Neural cell (in vitro differentiated cells): ENCODE measurements around the gene ISG15. TPM values are rescaled to one million over a fixed set of nuclear protein-coding genes. Genes with fewer than 3 reads are reported as not detected.
A peak's percentile ranks its signal among the peaks of the same experiment; 100 is the strongest.

Source experiments
- H2AFZ ChIP-seq: fragments of 200-600, 300-800 bp; sonication (generic), shearing (Covaris generic); 2 replicates; pipeline ENCODE4 v1.6.0; 2014; ENCODE audit warnings: low read depth, mild to moderate bottlenecking, antibody characterized with exemption, low read length, moderate library complexity
- H3F3A ChIP-seq: fragments of 200-600 bp; shearing (Covaris generic); 2 replicates; pipeline ENCODE4 v1.6.1; 2016; ENCODE audit warnings: mild to moderate bottlenecking, moderate library complexity, mixed read lengths, antibody characterized with exemption, low read length; ENCODE audit not compliant: insufficient read depth, poor library complexity, severe bottlenecking
- H3K27ac ChIP-seq: fragments of 200-600, 300-800 bp; sonication (generic), shearing (Covaris generic); 2 replicates; pipeline ENCODE4 v1.5.1; 2014; ENCODE audit warnings: mild to moderate bottlenecking, low read length, moderate library complexity
- H3K27me3 ChIP-seq: fragments of 300-800, 200-600 bp; sonication (generic), shearing (Covaris generic); 2 replicates; pipeline ENCODE4 v1.6.0; 2014; ENCODE audit warnings: mild to moderate bottlenecking, low read depth, low read length, moderate library complexity; ENCODE audit not compliant: insufficient read depth
- H3K36me3 ChIP-seq: fragments of 300-800, 200-600 bp; sonication (generic), shearing (Covaris generic); 2 replicates; pipeline ENCODE4 v1.5.1; 2014; ENCODE audit warnings: mild to moderate bottlenecking, antibody characterized with exemption, low read length, moderate library complexity; ENCODE audit not compliant: insufficient read depth
- H3K4me2 ChIP-seq: fragments of 300-800, 200-600 bp; sonication (generic), shearing (Covaris generic); 2 replicates; pipeline ENCODE4 v1.6.0; 2014; ENCODE audit warnings: mild to moderate bottlenecking, low read length
- H3K4me3 ChIP-seq: fragments of 300-800, 200-600 bp; sonication (generic), shearing (Covaris generic); 2 replicates; pipeline ENCODE4 v1.5.1; 2014; ENCODE audit warnings: mild to moderate bottlenecking, low read length, moderate library complexity
- H3K79me2 ChIP-seq: fragments of 200-600 bp; shearing (Covaris generic); replicated peaks from 2 replicates; pipeline ENCODE4 v1.6.0; 2014; ENCODE audit warnings: mild to moderate bottlenecking, low read length, moderate library complexity; ENCODE audit not compliant: insufficient read depth
- H3K9ac ChIP-seq: fragments of 300-800, 200-600 bp; sonication (generic), shearing (Covaris generic); 2 replicates; pipeline ENCODE4 v1.6.1; 2016; ENCODE audit warnings: mild to moderate bottlenecking, low read length, mixed read lengths
- H3K9me2 ChIP-seq: fragments of 200-600 bp; shearing (Covaris generic); 2 replicates; pipeline ENCODE4 v1.6.1; 2016; ENCODE audit warnings: mild to moderate bottlenecking, low read length, mixed read lengths; ENCODE audit not compliant: insufficient read depth
- H3K9me3 ChIP-seq: fragments of 200-600, 300-800 bp; sonication (generic), shearing (Covaris generic); 2 replicates; pipeline ENCODE4 v1.6.1; 2016; ENCODE audit warnings: mild to moderate bottlenecking, mixed run types, low read length, moderate library complexity, mixed read lengths
- H4K20me1 ChIP-seq: fragments of 200-600 bp; shearing (Covaris generic); 2 replicates; pipeline ENCODE4 v1.6.1; 2016; ENCODE audit warnings: mild to moderate bottlenecking, mixed run types; ENCODE audit not compliant: insufficient read depth
- EP300 ChIP-seq: fragments of 450-650 bp; conservative IDR thresholded peaks from 2 replicates; pipeline ENCODE4 v1.6.1; 2014; ENCODE audit warnings: antibody characterized with exemption, mild to moderate bottlenecking, moderate library complexity; ENCODE audit not compliant: poor library complexity, severe bottlenecking
- EZH2 ChIP-seq: fragments of 200-600, 300-800 bp; shearing (Covaris generic), sonication (generic); IDR thresholded peaks from 2 replicates; pipeline ENCODE4 v1.6.1; 2014; ENCODE audit warnings: antibody characterized with exemption, low read length, borderline replicate concordance, mild to moderate bottlenecking; ENCODE audit not compliant: insufficient read depth, poor library complexity, severe bottlenecking
- MXI1 ChIP-seq: fragments of 450-650 bp; conservative IDR thresholded peaks from 2 replicates; pipeline ENCODE4 v1.6.1; 2014; ENCODE audit warnings: antibody characterized with exemption, mild to moderate bottlenecking; ENCODE audit not compliant: poor library complexity, severe bottlenecking
- POLR2AphosphoS5 ChIP-seq: IDR thresholded peaks from 2 replicates; pipeline ENCODE4 v1.6.1; 2012
- RAD21 ChIP-seq: fragments of 450-650 bp; conservative IDR thresholded peaks from 2 replicates; pipeline ENCODE4 v1.6.1; 2014; ENCODE audit warnings: antibody characterized with exemption, mild to moderate bottlenecking, moderate library complexity
- SMC3 ChIP-seq: fragments of 450-650 bp; conservative IDR thresholded peaks from 2 replicates; pipeline ENCODE4 v1.6.1; 2014; ENCODE audit warnings: antibody characterized with exemption, mild to moderate bottlenecking, moderate library complexity; ENCODE audit not compliant: poor library complexity
- TAF1 ChIP-seq: IDR thresholded peaks from 2 replicates; pipeline ENCODE4 v1.6.1; 2012; ENCODE audit warnings: low read depth
- polyA plus RNA-seq: library from polyadenylated mRNA; depleted of rRNA; stranded (reverse); fragments of >200 nt; gene quantifications from 2 replicates; pipeline ENCODE4 v1.2.3, GENCODE V29; 2014
- TF ChIP-seq, protein P1 (sequence below): fragments of 450-650 bp; IDR thresholded peaks from 2 replicates; pipeline ENCODE4 v1.5.1; 2014; ENCODE audit warnings: antibody characterized with exemption, mild to moderate bottlenecking, moderate library complexity; ENCODE audit not compliant: poor library complexity, severe bottlenecking
- TF ChIP-seq, protein P2 (sequence below): IDR thresholded peaks from 2 replicates; pipeline ENCODE4 v1.6.1; 2012; ENCODE audit warnings: borderline replicate concordance

ISG15 gene
- polyA plus RNA-seq, 1 donor from 2014 or later = 8.0 TPM

- H3K9me3 ChIP-seq = no peaks in the 10 kb centered on the region
- no peak overlapping the region for H3K27ac ChIP-seq
- no peak overlapping the region for H3K9ac ChIP-seq
- no peaks in the 10 kb centered on the region for H4K20me1 ChIP-seq
- peak overlapping the region; percentile 55 for H3K4me3 ChIP-seq
- no peaks in the 10 kb centered on the region for H3F3A ChIP-seq
- no peak overlapping the region for H2AFZ ChIP-seq
- peaks cover 65% of the 10 kb centered on the region for H3K27me3 ChIP-seq
- TF ChIP-seq, protein P1, sequence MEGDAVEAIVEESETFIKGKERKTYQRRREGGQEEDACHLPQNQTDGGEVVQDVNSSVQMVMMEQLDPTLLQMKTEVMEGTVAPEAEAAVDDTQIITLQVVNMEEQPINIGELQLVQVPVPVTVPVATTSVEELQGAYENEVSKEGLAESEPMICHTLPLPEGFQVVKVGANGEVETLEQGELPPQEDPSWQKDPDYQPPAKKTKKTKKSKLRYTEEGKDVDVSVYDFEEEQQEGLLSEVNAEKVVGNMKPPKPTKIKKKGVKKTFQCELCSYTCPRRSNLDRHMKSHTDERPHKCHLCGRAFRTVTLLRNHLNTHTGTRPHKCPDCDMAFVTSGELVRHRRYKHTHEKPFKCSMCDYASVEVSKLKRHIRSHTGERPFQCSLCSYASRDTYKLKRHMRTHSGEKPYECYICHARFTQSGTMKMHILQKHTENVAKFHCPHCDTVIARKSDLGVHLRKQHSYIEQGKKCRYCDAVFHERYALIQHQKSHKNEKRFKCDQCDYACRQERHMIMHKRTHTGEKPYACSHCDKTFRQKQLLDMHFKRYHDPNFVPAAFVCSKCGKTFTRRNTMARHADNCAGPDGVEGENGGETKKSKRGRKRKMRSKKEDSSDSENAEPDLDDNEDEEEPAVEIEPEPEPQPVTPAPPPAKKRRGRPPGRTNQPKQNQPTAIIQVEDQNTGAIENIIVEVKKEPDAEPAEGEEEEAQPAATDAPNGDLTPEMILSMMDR = no peak
- no peak for TF ChIP-seq TAF1
- no peak for TF ChIP-seq POLR2AphosphoS5
- TF ChIP-seq EP300 = no peak
- no peak for TF ChIP-seq SMC3
- no peak for TF ChIP-seq RAD21
- TF ChIP-seq EZH2 = no peak
- TF ChIP-seq, protein P2, sequence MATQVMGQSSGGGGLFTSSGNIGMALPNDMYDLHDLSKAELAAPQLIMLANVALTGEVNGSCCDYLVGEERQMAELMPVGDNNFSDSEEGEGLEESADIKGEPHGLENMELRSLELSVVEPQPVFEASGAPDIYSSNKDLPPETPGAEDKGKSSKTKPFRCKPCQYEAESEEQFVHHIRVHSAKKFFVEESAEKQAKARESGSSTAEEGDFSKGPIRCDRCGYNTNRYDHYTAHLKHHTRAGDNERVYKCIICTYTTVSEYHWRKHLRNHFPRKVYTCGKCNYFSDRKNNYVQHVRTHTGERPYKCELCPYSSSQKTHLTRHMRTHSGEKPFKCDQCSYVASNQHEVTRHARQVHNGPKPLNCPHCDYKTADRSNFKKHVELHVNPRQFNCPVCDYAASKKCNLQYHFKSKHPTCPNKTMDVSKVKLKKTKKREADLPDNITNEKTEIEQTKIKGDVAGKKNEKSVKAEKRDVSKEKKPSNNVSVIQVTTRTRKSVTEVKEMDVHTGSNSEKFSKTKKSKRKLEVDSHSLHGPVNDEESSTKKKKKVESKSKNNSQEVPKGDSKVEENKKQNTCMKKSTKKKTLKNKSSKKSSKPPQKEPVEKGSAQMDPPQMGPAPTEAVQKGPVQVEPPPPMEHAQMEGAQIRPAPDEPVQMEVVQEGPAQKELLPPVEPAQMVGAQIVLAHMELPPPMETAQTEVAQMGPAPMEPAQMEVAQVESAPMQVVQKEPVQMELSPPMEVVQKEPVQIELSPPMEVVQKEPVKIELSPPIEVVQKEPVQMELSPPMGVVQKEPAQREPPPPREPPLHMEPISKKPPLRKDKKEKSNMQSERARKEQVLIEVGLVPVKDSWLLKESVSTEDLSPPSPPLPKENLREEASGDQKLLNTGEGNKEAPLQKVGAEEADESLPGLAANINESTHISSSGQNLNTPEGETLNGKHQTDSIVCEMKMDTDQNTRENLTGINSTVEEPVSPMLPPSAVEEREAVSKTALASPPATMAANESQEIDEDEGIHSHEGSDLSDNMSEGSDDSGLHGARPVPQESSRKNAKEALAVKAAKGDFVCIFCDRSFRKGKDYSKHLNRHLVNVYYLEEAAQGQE = no peak
- no peak for TF ChIP-seq MXI1
- H3K36me3 ChIP-seq = no peaks in the 10 kb centered on the region
- no peaks in the 10 kb centered on the region for H3K79me2 ChIP-seq
- H3K4me2 ChIP-seq = no peak overlapping the region
- H3K9me2 ChIP-seq = no peaks in the 10 kb centered on the region
Measured at GRCh38 chr1:966704-967300, 46.5 kb upstream of the ISG15 start.

GRCh38 chr1:967466-968343 is 45.6 kb upstream of the ISG15 start:
- Histone ChIP-seq H3K9me3 (no peaks in the 10 kb centered on the region), H4K20me1 (no peaks in the 10 kb centered on the region), H3K27me3 (peaks cover 65% of the 10 kb centered on the region), H3K9ac (no peak overlapping the region), H3K4me3 (no peak overlapping the region), H2AFZ (no peak overlapping the region), H3K79me2 (no peaks in the 10 kb centered on the region), H3K9me2 (no peaks in the 10 kb centered on the region), H3F3A (no peaks in the 10 kb centered on the region), H3K4me2 (no peak overlapping the region), H3K27ac (no peak overlapping the region), H3K36me3 (no peaks in the 10 kb centered on the region)
- no peak for TF ChIP-seq MXI1
- no peak for TF ChIP-seq EP300
- TF ChIP-seq SMC3 = no peak
- no peak for TF ChIP-seq TAF1
- no peak for TF ChIP-seq EZH2
- TF ChIP-seq RAD21 = no peak
- TF ChIP-seq, protein P2 = no peak
- TF ChIP-seq, protein P1 = no peak
- TF ChIP-seq POLR2AphosphoS5 = no peak
